ENCODE results near the gene CMTM1.

The CMTM1 gene

DNA sequence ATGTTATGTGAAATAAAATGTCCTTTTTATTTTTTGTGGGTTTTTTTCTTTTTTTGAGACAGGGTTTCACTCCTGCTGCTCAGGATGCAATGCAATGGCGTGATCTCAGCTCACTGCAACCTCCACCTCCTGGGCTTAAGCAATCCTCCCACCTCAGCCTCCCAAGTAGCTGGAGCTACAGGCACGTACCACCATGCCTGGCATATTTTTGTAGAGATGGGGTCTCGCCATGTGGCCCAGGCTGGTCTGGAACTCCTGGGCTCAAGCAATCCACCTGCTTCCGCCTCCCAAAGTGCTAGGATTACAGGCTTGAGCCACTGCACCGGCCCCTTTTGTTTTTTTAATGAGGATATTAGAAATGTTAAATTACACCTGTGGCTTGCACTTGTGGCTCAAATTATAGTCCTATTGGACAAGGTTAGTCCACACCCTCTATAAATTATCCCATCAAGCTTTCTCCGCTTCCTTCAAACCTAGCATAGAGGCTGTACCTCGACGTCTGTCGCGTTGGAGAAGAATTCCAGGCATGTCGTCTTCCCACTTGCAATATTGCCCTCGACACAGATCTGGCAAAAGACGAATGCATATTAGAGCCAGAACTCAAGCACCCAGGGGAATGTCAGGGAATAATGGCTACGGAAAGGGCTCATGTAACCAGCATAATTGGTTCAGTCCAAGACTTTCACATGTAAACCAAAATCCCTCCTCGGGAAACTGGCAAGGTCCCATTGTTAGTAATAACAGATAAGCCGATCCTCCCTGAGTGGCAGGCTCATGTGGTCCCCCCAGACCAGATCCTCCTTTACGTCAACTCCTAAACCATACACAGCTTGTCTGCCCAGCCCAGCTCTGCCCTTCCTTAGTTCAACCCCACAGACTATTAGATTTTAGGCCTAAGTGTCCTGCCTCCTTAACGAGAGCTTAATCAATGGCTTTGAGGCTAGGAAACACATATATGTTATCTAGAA lies 24.6 kb upstream of the CMTM1 start:
- ATAC-seq (ENCODE audit: insufficient read depth, low read depth) = no peak
- H3K4me2 ChIP-seq (ENCODE audit: insufficient read depth, low read length) = no peak overlapping the region
- no peak overlapping the region for H3K27ac ChIP-seq (ENCODE audit: low read length)
- peaks cover 1% of the 10 kb centered on the region for H3K36me3 ChIP-seq (ENCODE audit: insufficient read depth, low read length)
- H3K9ac ChIP-seq (ENCODE audit: low read depth, low read length) = no peak overlapping the region
- no peaks in the 10 kb centered on the region for H3K79me2 ChIP-seq (ENCODE audit: insufficient read depth, low read length)
- H3K27me3 ChIP-seq (ENCODE audit: insufficient read depth, low read length, poor library complexity) = no peaks in the 10 kb centered on the region
- H3K4me1 ChIP-seq (ENCODE audit: insufficient read depth, low read length) = peaks cover 24% of the 10 kb centered on the region
- no peak overlapping the region for H2AFZ ChIP-seq (ENCODE audit: low read depth, low read length)
- no peaks in the 10 kb centered on the region for H4K20me1 ChIP-seq (ENCODE audit: insufficient read depth, low read length)
- DNase-seq = no peak
- no peak for TF ChIP-seq EZH2 (IDR thresholded peaks at IDR 0.05; ENCODE audit: borderline replicate concordance, low read depth, low read length, severe bottlenecking)
- TF ChIP-seq CTCF (IDR thresholded peaks at IDR 0.05; ENCODE audit: borderline replicate concordance, extremely low read depth, low read length, poor library complexity, severe bottlenecking) = no peak
- H3K4me3 ChIP-seq (ENCODE audit: low read depth in 1 of 2, low read length in 2 of 2) = no peak overlapping the region
- H3K9me3 ChIP-seq (ENCODE audit: insufficient read depth, low read length, severe bottlenecking) = no peaks in the 10 kb centered on the region

DNA sequence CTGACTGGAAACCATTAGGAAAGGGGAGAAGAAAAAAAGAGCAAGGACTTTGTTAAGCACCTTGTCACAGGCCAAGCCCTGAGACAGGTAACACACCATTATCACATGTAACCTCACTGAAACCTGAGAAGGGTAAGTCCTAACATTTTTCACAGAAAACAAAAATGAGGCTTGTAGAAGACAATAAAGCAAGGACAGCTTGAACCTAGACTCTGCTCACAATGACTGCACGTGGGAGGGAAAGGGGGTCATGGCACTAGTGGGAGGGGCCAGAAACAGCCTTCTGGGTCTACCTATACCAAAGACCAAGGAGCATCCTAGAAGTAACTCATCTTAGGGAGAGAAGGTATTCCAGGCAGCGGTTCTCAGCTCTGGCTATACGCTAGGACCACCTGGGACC lies 23.8 kb upstream of the CMTM1 start:
- Histone ChIP-seq H3K4me3 (ENCODE audit: low read depth in 1 of 2, low read length in 2 of 2) (no peak overlapping the region), H3K36me3 (ENCODE audit: insufficient read depth, low read length) (no peaks in the 10 kb centered on the region; the same call in none of the 2 replicates), H3K4me1 (ENCODE audit: insufficient read depth, low read length) (peaks cover 28% of the 10 kb centered on the region), H2AFZ (ENCODE audit: low read depth, low read length) (no peak overlapping the region), H3K27me3 (ENCODE audit: insufficient read depth, low read length, poor library complexity) (no peaks in the 10 kb centered on the region), H3K4me2 (ENCODE audit: insufficient read depth, low read length) (no peak overlapping the region), H3K9me3 (ENCODE audit: insufficient read depth, low read length, severe bottlenecking) (no peaks in the 10 kb centered on the region), H3K9ac (ENCODE audit: low read depth, low read length) (no peak overlapping the region), H3K79me2 (ENCODE audit: insufficient read depth, low read length) (no peaks in the 10 kb centered on the region), H4K20me1 (ENCODE audit: insufficient read depth, low read length) (no peaks in the 10 kb centered on the region), H3K27ac (ENCODE audit: low read length) (no peak overlapping the region)
- TF ChIP-seq EZH2 (IDR thresholded peaks at IDR 0.05; ENCODE audit: borderline replicate concordance, low read depth, low read length, severe bottlenecking) = no peak
- TF ChIP-seq CTCF (IDR thresholded peaks at IDR 0.05; ENCODE audit: borderline replicate concordance, extremely low read depth, low read length, poor library complexity, severe bottlenecking) = no peak
- no peak for ATAC-seq (ENCODE audit: insufficient read depth, low read depth)
- DNase-seq = no peak

- Histone ChIP-seq H3K36me3 (ENCODE audit: insufficient read depth, low read length) (no peaks in the 10 kb centered on the region; the same call in 1 of the 2 replicates), H3K4me1 (ENCODE audit: insufficient read depth, low read length) (peaks cover 38% of the 10 kb centered on the region), H3K27ac (ENCODE audit: low read length) (no peak overlapping the region), H3K79me2 (ENCODE audit: insufficient read depth, low read length) (no peaks in the 10 kb centered on the region), H2AFZ (ENCODE audit: low read depth, low read length) (no peak overlapping the region), H3K9me3 (ENCODE audit: insufficient read depth, low read length, severe bottlenecking) (no peaks in the 10 kb centered on the region), H3K4me2 (ENCODE audit: insufficient read depth, low read length) (no peak overlapping the region), H3K4me3 (ENCODE audit: low read depth in 1 of 2, low read length in 2 of 2) (no peak overlapping the region), H4K20me1 (ENCODE audit: insufficient read depth, low read length) (no peaks in the 10 kb centered on the region), H3K27me3 (ENCODE audit: insufficient read depth, low read length, poor library complexity) (no peaks in the 10 kb centered on the region), H3K9ac (ENCODE audit: low read depth, low read length) (no peak overlapping the region)
- no peak for TF ChIP-seq EZH2 (IDR thresholded peaks at IDR 0.05; ENCODE audit: borderline replicate concordance, low read depth, low read length, severe bottlenecking)
- DNase-seq (no peak), ATAC-seq (ENCODE audit: insufficient read depth, low read depth) (no peak)
Observed at GRCh38 chr16:66543541-66543940, 22.7 kb upstream of the CMTM1 start.

DNA sequence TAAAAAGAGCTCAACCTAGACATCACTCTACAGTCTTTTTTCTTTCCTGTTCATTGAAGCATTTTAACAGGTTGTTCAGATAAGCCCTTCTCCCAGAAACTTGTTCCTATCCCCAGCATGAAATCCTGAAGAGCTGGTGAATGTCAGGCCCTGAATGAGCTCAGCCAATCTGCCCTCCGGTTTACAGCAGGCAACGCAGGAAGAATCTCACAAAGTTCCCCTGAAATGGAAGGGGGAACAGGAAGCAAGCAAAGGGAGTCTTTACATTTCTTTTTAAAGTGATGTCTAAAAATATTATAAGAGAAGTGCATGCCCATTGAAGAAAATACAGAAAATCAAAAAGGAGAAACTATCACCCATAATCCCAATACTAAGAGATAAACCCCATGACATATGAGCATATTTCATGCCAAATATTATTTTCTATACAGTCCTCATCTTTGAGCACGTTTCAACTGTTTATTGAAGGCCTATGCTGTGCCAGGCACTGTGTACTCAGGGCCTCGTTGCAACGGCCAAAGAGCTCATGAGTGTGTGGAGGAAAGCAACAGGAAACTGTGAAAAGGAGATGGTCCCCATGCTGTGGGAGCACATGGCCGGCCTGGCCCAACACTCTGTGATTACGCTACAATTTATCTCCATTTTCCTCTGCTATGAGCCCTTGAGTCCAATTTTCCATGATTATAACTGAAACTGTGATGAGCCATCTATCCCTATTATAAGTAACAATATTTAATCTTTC lies 22.1 kb upstream of the CMTM1 start:
- Histone ChIP-seq H3K27ac (ENCODE audit: low read length) (peak overlapping the region; percentile 22; the same call in 1 of the 2 replicates), H3K4me2 (ENCODE audit: insufficient read depth, low read length) (no peak overlapping the region)

More for the DNA sequence above, 22.1 kb upstream of the CMTM1 start:
- Histone ChIP-seq H4K20me1 (ENCODE audit: insufficient read depth, low read length) (no peaks in the 10 kb centered on the region), H3K4me3 (ENCODE audit: low read depth in 1 of 2, low read length in 2 of 2) (no peak overlapping the region), H3K4me1 (ENCODE audit: insufficient read depth, low read length) (peaks cover 38% of the 10 kb centered on the region), H2AFZ (ENCODE audit: low read depth, low read length) (no peak overlapping the region), H3K36me3 (ENCODE audit: insufficient read depth, low read length) (no peaks in the 10 kb centered on the region; the same call in 1 of the 2 replicates), H3K9me3 (ENCODE audit: insufficient read depth, low read length, severe bottlenecking) (no peaks in the 10 kb centered on the region), H3K27me3 (ENCODE audit: insufficient read depth, low read length, poor library complexity) (no peaks in the 10 kb centered on the region), H3K79me2 (ENCODE audit: insufficient read depth, low read length) (no peaks in the 10 kb centered on the region), H3K9ac (ENCODE audit: low read depth, low read length) (no peak overlapping the region)
- no peak for ATAC-seq (ENCODE audit: insufficient read depth, low read depth)
- DNase-seq = no peak
- TF ChIP-seq EZH2 (IDR thresholded peaks at IDR 0.05; ENCODE audit: borderline replicate concordance, low read depth, low read length, severe bottlenecking) (no peak), CTCF (IDR thresholded peaks at IDR 0.05; ENCODE audit: borderline replicate concordance, extremely low read depth, low read length, poor library complexity, severe bottlenecking) (no peak)

All from DND-41 (cell line).